Mucosa of descending colon (tissue), 3 donors: ENCODE results near the gene GALR2. TPM values are rescaled to one million over a fixed set of nuclear protein-coding genes. Genes with fewer than 3 reads are reported as not detected.

Experiments
- ATAC-seq: fragments of 200-7000 bp; cut with Tn5 transposase; one replicate; pipeline ENCODE4 v1.9.1; 2020; ENCODE audit warnings: mild to moderate bottlenecking, moderate library complexity
- DNase-seq, 3 donors: peaks; one replicate each; pipeline ENCODE4 v3.0.0-alpha.2; 2020
- H3K36me3 ChIP-seq: fragments of 200-600 bp; one replicate; pipeline ENCODE4 v1.8.0; 2021; ENCODE audit warnings: low read depth, mild to moderate bottlenecking
- H3K4me1 ChIP-seq: fragments of 200-600 bp; one replicate; pipeline ENCODE4 v1.8.0; 2021; ENCODE audit warnings: low read depth, mild to moderate bottlenecking
- H3K4me3 ChIP-seq: fragments of 200-600 bp; one replicate; pipeline ENCODE4 v1.8.0; 2021; ENCODE audit warnings: mild to moderate bottlenecking
- H3K9me3 ChIP-seq: fragments of 200-600 bp; one replicate; pipeline ENCODE4 v1.8.0; 2021; ENCODE audit warnings: mild to moderate bottlenecking
- CTCF ChIP-seq: fragments of 200-600 bp; IDR thresholded peaks from one replicate; pipeline ENCODE4 v1.8.0; 2022; ENCODE audit warnings: antibody characterized with exemption, mild to moderate bottlenecking
- intact Hi-C, 2 donors: fragments of 100-400 bp; cut with DNase I in 1 of 2; cut with micrococcal nuclease in 1 of 2; formaldehyde crosslinking; loops; one replicate each; pipeline versions ENCODE4 v1.11.0 to v1.11.1; 2022; cut with DNase I, micrococcal nuclease
- microRNA-seq: library from miRNA; unstranded; fragments of <30 nt; microRNA quantifications from one replicate; pipeline ENCODE4, GENCODE V29; 2019
- total RNA-seq, 3 donors: library from RNA; stranded (reverse); fragmentation: NEBNext Ultra II Directional in 2 of 3; extraction: Animal tissue kit (Norgen Biotek cat#: 25700) in 2 of 3; gene quantifications; one replicate each; pipeline versions ENCODE4 v1.2.1 to v1.2.4, GENCODE V29; 2021 to 2023
- donor health status: DM: no; HTN: no; CAD: no; lungs with moderate emphysema.
- donor health status: DM: no; HTN: no; CAD: no.
- donor health status: DM: no; HTN: yes; CAD: no.

Gene GALR2
- total RNA-seq, 3 donors from 2014 or later = 4.2 TPM; not detected in 2

- no peak for TF ChIP-seq CTCF
- DNase-seq (no peak), ATAC-seq (no peak)
- Histone ChIP-seq H3K36me3 (no peaks in the 10 kb centered on the region), H3K4me3 (no peak overlapping the region), H3K9me3 (no peaks in the 10 kb centered on the region), H3K4me1 (no peaks in the 10 kb centered on the region)
- intact Hi-C loops = loop anchor here in 1 of 2 donors (10.0 kb wide), 1 partner anchor 59 kb away; no protein-coding TSS in a partner anchor
Measured at GRCh38 chr17:76125391-76125675, 50.8 kb downstream of the GALR2 start.

GRCh38 chr17:76125922-76126321, 51.3 kb downstream of the GALR2 start:
- no peaks in the 10 kb centered on the region for H3K36me3 ChIP-seq
- intact Hi-C loops = loop anchor here in 1 of 2 donors (10.0 kb wide), 1 partner anchor 59 kb away; no protein-coding TSS in a partner anchor
- no peak for TF ChIP-seq CTCF

More at GRCh38 chr17:76125922-76126321, 51.3 kb downstream of the GALR2 start:
- no peak overlapping the region for H3K4me3 ChIP-seq
- no peaks in the 10 kb centered on the region for H3K4me1 ChIP-seq
- H3K9me3 ChIP-seq = no peaks in the 10 kb centered on the region
- DNase-seq = no peak
- ATAC-seq = no peak

Small RNAs within 50 kb of the gene (microRNA-seq; reads per million reads assigned to microRNA genes)
- gene MIR6868 = 2.1 reads per million

Other genes starting within 250 kb of the GALR2 start
- gene UNC13D, start 230.4 kb upstream of the GALR2 start, total RNA-seq = 10 to 100 TPM; 18.4 to 40.2 (median 23.0) TPM
- gene WBP2, start 219.4 kb upstream of the GALR2 start, total RNA-seq = 100 to 1,000 TPM in 1 of 3 donors, 10 to 100 TPM in 2; 99.1 to 114 (median 99.8) TPM
- 10 to 100 TPM; 44.5 to 77.4 (median 53.4) TPM for gene TRIM47, start 196.2 kb upstream of the GALR2 start, total RNA-seq
- 10 to 100 TPM; 13.7 to 23.8 (median 15.4) TPM for gene TRIM65, start 177.8 kb upstream of the GALR2 start, total RNA-seq
- gene MRPL38, start 169.9 kb upstream of the GALR2 start, total RNA-seq = 10 to 100 TPM; 87.0 to 98.0 (median 89.4) TPM
- gene FBF1, start 133.7 kb upstream of the GALR2 start, total RNA-seq = 10 to 100 TPM in 1 of 3 donors, 1 to 10 TPM in 2; 5.2 to 13.6 (median 5.5) TPM
- 100 to 1,000 TPM; 128 to 272 (median 154) TPM for gene ACOX1, start 95.6 kb upstream of the GALR2 start, total RNA-seq
- gene TEN1, start 95.5 kb upstream of the GALR2 start, total RNA-seq = 10 to 100 TPM; 16.1 to 36.4 (median 23.1) TPM
- 10 to 100 TPM in 2 of 3 donors, 1 to 10 TPM in 1; 7.9 to 16.8 (median 12.5) TPM for gene CDK3, start 73.9 kb upstream of the GALR2 start, total RNA-seq
- 10 to 100 TPM; 13.3 to 22.6 (median 16.3) TPM for gene EVPL, start 47.5 kb upstream of the GALR2 start, total RNA-seq
- 10 to 100 TPM; 47.3 to 86.6 (median 53.0) TPM for gene SRP68, start 2.3 kb upstream of the GALR2 start, total RNA-seq
- 1 to 10 TPM in 1 of 3 donors, not detected in 2; 1.4 TPM for gene ZACN, start 4.4 kb downstream of the GALR2 start, total RNA-seq
- gene EXOC7, start 29.0 kb downstream of the GALR2 start, total RNA-seq = 100 to 1,000 TPM in 2 of 3 donors, 10 to 100 TPM in 1; 91.0 to 145 (median 142) TPM
- gene FOXJ1, start 66.5 kb downstream of the GALR2 start, total RNA-seq = 1 to 10 TPM in 1 of 3 donors, under 1 TPM in 2; 0.16 to 2.2 (median 0.52) TPM
- 10 to 100 TPM; 11.6 to 45.8 (median 17.5) TPM for gene RNF157, start 165.7 kb downstream of the GALR2 start, total RNA-seq
- 100 to 1,000 TPM in 1 of 3 donors, 10 to 100 TPM in 2; 46.6 to 132 (median 99.1) TPM for gene UBALD2, start 190.6 kb downstream of the GALR2 start, total RNA-seq
- 1 to 10 TPM; 1.6 to 4.7 (median 3.2) TPM for gene QRICH2, start 233.5 kb downstream of the GALR2 start, total RNA-seq